Peyer's patch (tissue), 4 donors: ENCODE results near the gene VMAC.

Experiments
- CTCF ChIP-seq, 6 experiments: fragments of 450-650 bp in 4 of 6; fragments of 200-600 bp in 2 of 6; sonication (generic) in 1 of 6; IDR thresholded peaks; one replicate each; pipeline ENCODE4 v1.5.1; 2017 to 2019; ENCODE audit warnings: antibody characterized with exemption in 6 of 6, mild to moderate bottlenecking in 3 of 6, moderate library complexity in 1 of 6
- POLR2A ChIP-seq, 2 donors: fragments of 450-650 bp; IDR thresholded peaks; one replicate each; pipeline ENCODE4 v1.5.1; 2017; ENCODE audit warnings: antibody characterized with exemption in 2 of 2, mild to moderate bottlenecking in 2 of 2, moderate library complexity in 2 of 2

- TF ChIP-seq CTCF (IDR thresholded peaks at IDR 0.05), result no peak
- no peak for TF ChIP-seq POLR2A (IDR thresholded peaks at IDR 0.05)
Measured at GRCh38 chr19:5951338-5951861, 46.7 kb downstream of the VMAC start.
